WTC11 (cell line): Measurements from ENCODE around the gene PAF1. TPM values are rescaled to one million over a fixed set of nuclear protein-coding genes. Genes with fewer than 3 reads are reported as not detected.

Experiments used
- ATAC-seq: fragments of 200-7000 bp; cut with Tn5 transposase; 2 replicates; pipeline ENCODE4 v1.10.0; 2021; ENCODE audit warnings: mild to moderate bottlenecking, moderate library complexity
- CTCF ChIA-PET: fragments of 300-600 bp; sonication (Branson Sonifier 250); formaldehyde crosslinking; loops from one replicate; lab custom pipeline; 2021; ENCODE audit warnings: antibody characterized with exemption; lab: Charles Lee
- POLR2A ChIA-PET: fragments of 350-600 bp; sonication (Branson Sonifier 250); formaldehyde crosslinking; loops from one replicate; lab custom pipeline; 2021; ENCODE audit warnings: antibody characterized with exemption; lab: Charles Lee
- DNase-seq: peaks from one replicate; pipeline ENCODE4 v3.0.0; 2021; ENCODE audit warnings: low spot score
- H3K27ac Mint-ChIP-seq: 2 replicates; pipeline ENCODE4 v1.8.0; 2021; ENCODE audit warnings: mixed read lengths
- H3K27me3 Mint-ChIP-seq: 2 replicates; pipeline ENCODE4 v1.8.0; 2021; ENCODE audit warnings: low read depth, mild to moderate bottlenecking, moderate library complexity, mixed read lengths
- H3K36me3 Mint-ChIP-seq: 2 replicates; pipeline ENCODE4 v1.8.0; 2021; ENCODE audit warnings: mixed read lengths
- H3K4me1 Mint-ChIP-seq: 2 replicates; pipeline ENCODE4 v1.8.0; 2022; ENCODE audit warnings: mixed read lengths
- H3K4me3 Mint-ChIP-seq: 2 replicates; pipeline ENCODE4 v1.8.0; 2021; ENCODE audit warnings: mild to moderate bottlenecking, moderate library complexity, mixed read lengths
- H3K9me3 Mint-ChIP-seq: 2 replicates; pipeline ENCODE4 v1.8.0; 2021; ENCODE audit warnings: mixed read lengths
- ATF2 ChIP-seq: sonication (generic); formaldehyde crosslinking; IDR thresholded peaks from 2 replicates; pipeline ENCODE4 v1.8.1; 2022; ENCODE audit warnings: low read depth, missing genetic modification reagents, borderline replicate concordance
- CBFB ChIP-seq: sonication (generic); formaldehyde crosslinking; IDR thresholded peaks from 2 replicates; pipeline ENCODE4 v1.8.1; 2022; ENCODE audit warnings: mild to moderate bottlenecking, low read depth, missing genetic modification reagents
- E2F4 ChIP-seq: sonication (generic); formaldehyde crosslinking; IDR thresholded peaks from 2 replicates; pipeline ENCODE4 v1.8.1; 2022; ENCODE audit warnings: low read depth, mild to moderate bottlenecking, moderate library complexity, missing genetic modification reagents, borderline replicate concordance
- FOXJ3 ChIP-seq: sonication (generic); formaldehyde crosslinking; IDR thresholded peaks from 2 replicates; pipeline ENCODE4 v1.9.0; 2021; ENCODE audit warnings: missing genetic modification reagents, mild to moderate bottlenecking, borderline replicate concordance
- HMGA2 ChIP-seq: fragments of 250-450 bp; sonication (Bioruptor Pico); IDR thresholded peaks from 2 replicates; pipeline ENCODE4 v1.4.0; 2021; ENCODE audit warnings: mild to moderate bottlenecking, moderate library complexity
- IRF1 ChIP-seq: sonication (generic); formaldehyde crosslinking; IDR thresholded peaks from 2 replicates; pipeline ENCODE4 v1.8.0; 2023; ENCODE audit warnings: missing genetic modification reagents
- JUN ChIP-seq: sonication (generic); formaldehyde crosslinking; IDR thresholded peaks from 2 replicates; pipeline ENCODE4 v1.8.0; 2023; ENCODE audit warnings: mild to moderate bottlenecking, missing genetic modification reagents
- MXD4 ChIP-seq: fragments of 250-450 bp; sonication (Bioruptor Pico); IDR thresholded peaks from 2 replicates; pipeline ENCODE4 v1.8.0; 2021; ENCODE audit warnings: mild to moderate bottlenecking, moderate library complexity, borderline replicate concordance
- MYBL2 ChIP-seq: sonication (generic); formaldehyde crosslinking; IDR thresholded peaks from 2 replicates; pipeline ENCODE4 v1.8.1; 2023; ENCODE audit warnings: mild to moderate bottlenecking, moderate library complexity, missing genetic modification reagents
- NFATC4 ChIP-seq: fragments of 250-450 bp; sonication (Bioruptor Pico); IDR thresholded peaks from 2 replicates; pipeline ENCODE4 v1.9.0; 2021; ENCODE audit warnings: mild to moderate bottlenecking
- NR1H2 ChIP-seq: sonication (generic); formaldehyde crosslinking; IDR thresholded peaks from 2 replicates; pipeline ENCODE4 v1.9.0; 2021; ENCODE audit warnings: mild to moderate bottlenecking, moderate library complexity, missing genetic modification reagents
- NR3C1 ChIP-seq: sonication (generic); formaldehyde crosslinking; conservative IDR thresholded peaks from 2 replicates; pipeline ENCODE4 v1.8.1; 2023; ENCODE audit warnings: low read depth, mild to moderate bottlenecking, missing genetic modification reagents
- RORB ChIP-seq: fragments of 250-450 bp; sonication (Bioruptor Pico); IDR thresholded peaks from 2 replicates; pipeline ENCODE4 v1.9.0; 2021; ENCODE audit warnings: mild to moderate bottlenecking
- SMAD3 ChIP-seq: sonication (generic); formaldehyde crosslinking; IDR thresholded peaks from 2 replicates; pipeline ENCODE4 v1.8.0; 2022; ENCODE audit warnings: missing genetic modification reagents, mild to moderate bottlenecking, borderline replicate concordance
- ZBTB21 ChIP-seq: sonication (generic); formaldehyde crosslinking; IDR thresholded peaks from 2 replicates; pipeline ENCODE4 v1.8.1; 2023; ENCODE audit warnings: mild to moderate bottlenecking, missing genetic modification reagents, borderline replicate concordance
- ZBTB43 ChIP-seq: sonication (generic); formaldehyde crosslinking; IDR thresholded peaks from 2 replicates; pipeline ENCODE4 v1.8.1; 2023; ENCODE audit warnings: mild to moderate bottlenecking, missing genetic modification reagents
- ZNF281 ChIP-seq: sonication (generic); formaldehyde crosslinking; IDR thresholded peaks from 2 replicates; pipeline ENCODE4 v1.8.0; 2023; ENCODE audit warnings: mild to moderate bottlenecking, missing genetic modification reagents
- ZNF512 ChIP-seq: sonication (generic); formaldehyde crosslinking; IDR thresholded peaks from 2 replicates; pipeline ENCODE4 v1.8.1; 2022; ENCODE audit warnings: missing genetic modification reagents, borderline replicate concordance
- ZNF532 ChIP-seq: fragments of 250-450 bp; sonication (Bioruptor Pico); IDR thresholded peaks from 2 replicates; pipeline ENCODE4 v1.9.0; 2021; ENCODE audit warnings: mild to moderate bottlenecking, borderline replicate concordance
- total RNA-seq: library from RNA; stranded (reverse); gene quantifications from 3 replicates; pipeline ENCODE4 v1.2.3, GENCODE V29; 2021

Gene PAF1
- total RNA-seq, 1 experiment from 2014 or later: 27.8 TPM

- TF ChIP-seq ZNF512 (no peak), MXD4 (CRISPR knock-in tag) (no peak), NR3C1 (CRISPR knock-in tag) (no peak), ZBTB43 (no peak), RORB (no peak), E2F4 (no peak), CBFB (no peak)
Observed at GRCh38 chr19:39356647-39357046, 34.3 kb downstream of the PAF1 start (continued).

GRCh38 chr19:39356073-39356472 is 34.8 kb downstream of the PAF1 start:
- ATAC-seq: no peak
- peaks cover 72% of the 10 kb centered on the region for H3K36me3 Mint-ChIP-seq
- no peak for DNase-seq
- CTCF ChIA-PET: interaction anchor here (0.8 kb wide), 2 partner anchors 28 to 42 kb away, joined by 3 read pairs; no protein-coding TSS in a partner anchor
- no peaks in the 10 kb centered on the region for H3K4me1 Mint-ChIP-seq
- TF ChIP-seq NFATC4 (CRISPR knock-in tag): no peak
- TF ChIP-seq IRF1 (CRISPR knock-in tag): no peak
- no peak for TF ChIP-seq MYBL2
- no peak for TF ChIP-seq HMGA2 (CRISPR knock-in tag)
- no peak for TF ChIP-seq ZNF532 (CRISPR knock-in tag)
- no peak for TF ChIP-seq ATF2
- no peak for TF ChIP-seq E2F4
- no peak for TF ChIP-seq FOXJ3 (CRISPR knock-in tag)
- TF ChIP-seq ZBTB21: no peak
- no peak for TF ChIP-seq SMAD3
- TF ChIP-seq JUN (CRISPR knock-in tag): no peak
- no peak for TF ChIP-seq NR1H2
- TF ChIP-seq ZNF281: no peak
- H3K27me3 Mint-ChIP-seq: no peaks in the 10 kb centered on the region
- no peak overlapping the region for H3K4me3 Mint-ChIP-seq
- H3K27ac Mint-ChIP-seq: no peak overlapping the region
- no peaks in the 10 kb centered on the region for H3K9me3 Mint-ChIP-seq
- POLR2A ChIA-PET: no interaction called here
